Cortex of kidney (tissue), 1 donor: ENCODE measurements around the gene TSR3.

Experiments used
- DNase-seq: peaks from one replicate; lab custom pipeline; 2025; lab: John Stamatoyannopoulos, UW

TSR3 gene

DNA sequence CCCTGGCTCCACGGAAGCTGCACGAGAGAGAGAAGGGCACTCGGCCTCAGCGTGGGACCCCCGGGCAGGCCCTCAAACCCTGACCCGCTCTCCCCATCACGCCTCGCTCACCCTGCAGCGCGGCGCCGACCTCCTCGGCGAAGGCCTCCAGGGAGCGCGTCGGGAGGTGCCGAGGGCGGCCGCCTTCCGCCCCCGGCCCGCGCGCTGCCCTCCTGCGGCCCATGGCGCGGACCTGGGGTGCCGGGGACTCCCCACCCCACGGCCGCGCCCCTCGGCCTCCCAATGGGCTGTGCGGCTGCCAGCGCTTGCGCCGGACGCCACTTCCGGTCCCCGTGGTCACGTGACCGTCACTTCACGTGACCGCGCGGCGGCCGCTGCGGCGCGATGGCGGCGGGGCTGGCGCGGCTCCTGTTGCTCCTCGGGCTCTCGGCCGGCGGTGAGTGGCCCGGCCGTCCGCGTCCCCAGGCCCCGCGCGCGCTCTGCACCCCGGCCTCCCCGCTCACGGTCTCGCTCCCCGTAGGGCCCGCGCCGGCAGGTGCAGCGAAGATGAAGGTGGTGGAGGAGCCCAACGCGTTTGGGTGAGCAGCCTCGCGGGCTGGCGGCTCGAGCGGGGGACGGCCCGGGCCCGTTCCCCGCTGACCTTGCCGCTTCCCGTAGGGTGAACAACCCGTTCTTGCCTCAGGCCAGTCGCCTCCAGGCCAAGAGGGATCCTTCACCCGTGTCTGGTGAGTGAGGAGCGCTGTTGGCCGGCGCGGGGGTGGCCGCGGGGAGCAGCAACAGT lies at the start of gene TSR3, which contains the start of gene GNPTG:
Gene TSR3, minus strand, starts transcription at position 297 of the 781 bp plus-strand sequence. Its CDS starts 74 bp downstream, at position 223.
Gene GNPTG, plus strand, starts transcription at position 350 of the 781 bp plus-strand sequence. Its CDS starts 35 bp downstream, at position 385.
- no peak for DNase-seq

DNA sequence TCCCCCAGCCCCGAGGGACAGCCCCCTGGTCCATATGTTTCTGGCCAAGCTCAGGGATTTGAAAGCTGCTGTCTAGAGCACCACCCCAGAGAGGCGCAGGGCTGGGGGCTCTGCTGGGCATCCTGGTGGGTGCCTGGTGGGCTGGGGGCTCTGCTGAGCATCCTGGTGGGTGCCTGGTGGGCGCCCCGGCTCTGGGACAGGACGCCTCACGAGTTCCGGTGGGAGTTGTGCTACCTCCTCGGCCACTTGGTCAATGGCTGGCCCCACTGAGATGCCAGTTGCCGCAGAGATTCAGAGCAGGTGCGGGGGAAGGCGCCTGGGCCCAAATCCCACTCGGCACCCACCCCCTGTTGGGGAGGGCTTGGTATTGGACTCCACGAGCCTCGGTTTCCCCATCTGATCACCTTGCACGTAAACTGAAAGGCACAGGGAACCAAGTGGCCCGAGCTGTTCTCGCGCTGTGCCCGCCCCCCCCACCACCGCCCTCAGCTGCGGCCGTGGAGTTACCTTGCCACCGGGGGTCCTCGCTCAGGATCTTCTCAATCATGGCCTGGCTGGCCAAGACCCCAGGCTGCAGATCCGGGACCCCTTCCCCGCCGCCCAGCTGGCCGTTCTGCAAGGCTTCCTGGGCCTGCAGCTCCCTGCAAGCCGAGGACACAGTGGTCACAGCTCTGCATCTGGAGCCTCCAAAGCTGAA lies 49.5 kb upstream of the TSR3 start:
- no peak for DNase-seq

DNA sequence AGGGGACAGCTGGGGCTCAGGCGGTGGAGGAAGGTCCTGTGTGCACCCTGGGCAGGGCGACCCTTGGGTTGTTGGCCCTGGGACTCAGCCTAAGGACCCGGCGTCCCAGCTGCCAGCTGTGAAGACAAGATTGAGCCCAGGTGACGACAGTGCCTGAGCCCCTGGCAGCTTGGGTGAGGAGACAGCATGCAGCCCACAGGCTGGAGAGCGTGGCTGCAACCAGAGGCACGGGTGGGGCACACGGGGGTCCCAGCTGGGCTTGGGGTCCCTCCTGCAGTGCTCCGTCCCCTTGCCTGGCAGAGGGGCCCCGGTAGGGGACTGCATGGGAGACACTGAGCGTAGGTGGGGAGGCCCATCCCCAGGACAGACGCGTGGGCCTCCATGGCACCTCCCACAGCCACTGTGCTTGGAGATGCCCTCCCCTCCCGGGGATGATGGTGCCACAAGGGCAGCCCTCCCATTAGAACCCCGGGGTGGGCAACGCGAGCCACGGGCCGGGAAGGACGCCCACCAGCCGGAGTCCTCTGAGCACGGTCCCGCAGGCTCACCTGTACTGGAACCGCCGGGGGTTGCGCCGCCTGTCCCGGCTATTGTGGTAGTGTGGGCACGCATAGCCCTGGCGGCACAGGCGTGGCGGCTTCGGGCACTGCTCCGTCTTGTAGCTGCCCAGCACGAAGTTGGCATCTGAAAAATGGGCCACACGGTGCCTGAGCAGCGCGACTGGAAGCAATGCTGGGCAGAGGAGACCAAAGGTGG lies 47.3 kb upstream of the TSR3 start:
- no peak for DNase-seq

DNA sequence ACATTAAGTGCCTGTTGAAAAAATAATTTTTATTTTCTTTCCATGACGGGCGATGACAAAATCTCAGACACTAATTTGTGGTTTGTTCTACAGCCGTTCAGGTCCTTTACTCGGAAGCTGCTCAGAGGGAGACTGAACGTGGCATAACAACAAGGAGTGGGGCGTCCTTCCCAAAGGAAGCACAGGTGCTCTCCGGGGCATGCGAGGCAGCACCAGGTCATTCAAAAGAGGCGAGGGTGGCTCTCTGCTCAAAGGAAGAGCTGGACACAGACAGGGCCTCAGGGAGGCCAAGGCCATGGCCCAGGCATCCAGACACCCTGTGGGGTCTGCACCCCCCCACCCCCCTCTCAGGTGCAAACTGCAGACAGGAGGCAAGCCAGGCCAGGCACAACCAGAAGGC lies 46.7 kb upstream of the TSR3 start:
- DNase-seq = no peak

DNA sequence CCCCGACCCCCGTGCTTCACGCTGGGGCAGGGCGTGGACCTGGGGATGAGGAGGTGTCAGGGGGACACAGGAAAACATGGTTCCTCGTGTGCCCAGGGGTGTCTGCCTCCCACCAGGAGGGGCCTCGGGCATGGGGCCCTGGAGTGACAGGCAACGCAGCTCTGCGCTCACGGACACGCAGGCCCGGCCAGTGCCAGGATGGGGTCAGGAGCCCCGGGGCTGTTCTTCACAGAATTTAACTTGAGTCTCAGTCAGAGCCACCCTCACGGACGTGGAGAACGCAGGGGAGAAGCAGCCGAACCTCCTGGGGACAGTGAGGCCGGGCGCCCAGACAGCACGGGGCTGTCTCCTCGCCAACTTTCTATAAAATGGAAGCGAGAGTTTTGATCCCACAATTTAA lies 46.1 kb upstream of the TSR3 start:
- no peak for DNase-seq

DNA sequence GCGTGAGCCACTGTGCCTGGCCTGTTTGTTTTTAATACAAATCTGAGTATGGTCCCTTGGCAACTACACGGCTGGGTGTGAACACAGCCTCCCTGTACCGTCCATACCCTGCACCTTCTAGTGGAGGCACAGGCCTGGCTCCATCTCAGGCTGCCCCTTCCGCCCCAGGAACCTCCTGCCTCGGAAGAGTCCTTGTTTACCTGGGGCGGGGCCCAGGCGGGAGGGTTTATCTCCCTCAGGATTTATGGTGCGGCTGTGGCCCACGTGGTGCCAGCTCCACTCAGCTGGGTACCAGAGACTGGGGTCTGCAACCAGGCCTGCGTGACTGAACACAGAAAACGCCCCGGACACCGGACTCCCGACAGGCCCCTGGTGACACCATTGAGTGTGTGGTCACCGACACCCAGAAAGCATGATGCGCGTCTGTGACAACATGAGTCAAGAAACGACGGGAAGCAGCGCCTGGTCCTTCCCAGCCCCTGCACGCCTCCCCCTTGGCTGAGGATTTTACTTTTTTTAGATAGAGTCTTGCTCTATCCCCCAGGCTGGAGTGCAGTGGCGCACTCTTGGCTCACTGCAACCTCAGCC lies 43.9 kb upstream of the TSR3 start:
- no peak for DNase-seq

DNA sequence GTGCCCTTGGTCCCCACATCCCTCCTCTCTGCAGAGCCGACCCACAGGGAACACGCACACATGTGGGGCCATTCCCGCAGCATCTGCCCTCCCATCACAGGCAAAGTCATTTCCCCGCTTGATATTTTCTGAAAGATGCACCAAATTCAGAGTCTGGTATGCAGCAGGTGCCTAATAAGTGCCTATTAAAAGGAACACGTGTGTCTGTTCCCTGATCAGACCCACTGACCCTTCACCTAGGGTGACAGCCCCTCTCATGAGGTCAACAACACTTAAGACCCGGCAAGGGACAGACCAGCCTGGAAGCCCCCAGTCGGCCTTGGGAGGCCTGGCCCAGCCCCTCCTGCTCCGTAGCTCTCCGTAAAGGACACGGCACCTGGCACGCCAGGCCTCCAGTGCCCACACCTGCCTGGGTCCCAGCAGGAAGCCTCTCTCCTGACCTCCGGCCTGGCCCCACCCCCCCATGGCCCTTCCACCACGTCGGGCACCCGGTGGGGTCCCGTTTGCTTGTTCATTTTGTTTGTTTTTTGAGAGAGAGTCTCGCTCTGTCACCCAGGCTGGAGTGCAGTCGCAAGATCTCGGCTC lies 42.8 kb upstream of the TSR3 start:
- DNase-seq = no peak

DNA sequence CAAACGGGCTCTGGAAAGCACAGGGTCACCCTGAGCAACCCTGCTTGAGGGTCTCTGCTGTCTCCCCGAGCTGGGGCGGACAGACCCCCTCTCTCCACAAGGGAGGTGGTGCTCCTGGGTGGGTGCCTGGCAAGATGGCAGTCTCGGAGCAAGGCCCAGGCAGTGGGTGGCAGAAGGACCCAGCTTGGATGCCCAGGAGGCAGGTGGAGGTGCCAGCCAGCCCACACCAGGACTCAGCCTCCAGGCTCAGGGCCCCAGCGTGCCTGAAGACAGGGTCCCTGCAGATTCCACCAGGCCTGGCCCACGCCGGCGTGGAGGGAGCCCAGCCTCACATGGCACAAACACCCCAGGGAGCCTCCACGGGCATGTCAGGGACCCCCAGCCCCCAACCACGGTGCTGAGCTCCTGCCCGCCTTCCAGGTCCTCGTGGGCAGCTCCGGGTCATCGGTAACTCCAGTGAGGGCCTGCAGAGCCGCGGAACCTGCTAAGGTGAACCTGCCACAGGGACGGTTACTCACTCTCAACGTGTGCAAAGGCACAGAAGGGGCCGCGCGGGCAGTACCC lies 42.0 kb upstream of the TSR3 start:
- DNase-seq = no peak

DNA sequence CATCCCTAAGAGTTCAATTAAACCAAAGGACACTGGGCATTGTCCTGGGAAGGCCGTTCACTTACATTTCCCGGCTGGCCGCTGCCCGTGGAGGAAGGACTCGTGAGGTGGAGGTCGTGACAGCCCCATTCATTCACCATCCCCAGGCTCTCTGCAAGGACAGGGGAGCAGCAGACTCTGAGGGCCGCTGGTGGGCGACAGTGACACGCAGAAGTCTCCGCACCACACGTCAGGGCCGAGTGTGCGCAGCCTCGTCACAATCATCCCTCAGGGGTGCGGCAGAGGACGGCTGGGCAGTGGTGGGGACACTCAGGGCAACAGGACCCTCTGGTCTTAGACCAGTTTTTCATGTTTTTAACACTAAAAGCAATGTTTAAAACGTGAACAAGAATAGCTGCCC lies 41.1 kb upstream of the TSR3 start:
- no peak for DNase-seq

DNA sequence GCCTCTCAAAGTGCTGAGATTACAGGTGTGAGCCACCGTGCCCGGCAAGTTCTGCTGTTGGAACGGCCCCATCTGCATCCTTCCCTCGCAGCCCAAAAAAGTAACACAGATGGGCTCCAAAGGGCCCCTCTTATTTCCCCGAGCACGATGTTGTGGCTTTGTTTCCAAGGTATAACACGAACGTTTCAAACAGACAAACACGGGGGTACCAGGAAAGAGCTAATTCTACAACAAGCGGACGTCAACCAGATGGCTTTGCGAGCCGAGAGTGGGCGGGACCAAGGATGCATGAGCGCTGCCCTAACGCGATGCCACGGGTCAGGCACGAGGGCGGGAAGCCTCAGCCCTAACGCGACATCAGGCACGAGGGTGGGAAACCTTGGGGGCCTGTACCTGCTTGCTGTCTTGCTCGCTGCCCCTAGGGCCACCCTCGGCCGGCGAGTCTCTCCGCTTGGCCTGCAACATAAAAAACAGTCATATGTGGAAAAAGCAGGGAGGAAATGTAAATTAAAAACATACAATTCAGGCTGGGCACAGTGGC lies 38.6 kb upstream of the TSR3 start:
- DNase-seq = no peak

DNA sequence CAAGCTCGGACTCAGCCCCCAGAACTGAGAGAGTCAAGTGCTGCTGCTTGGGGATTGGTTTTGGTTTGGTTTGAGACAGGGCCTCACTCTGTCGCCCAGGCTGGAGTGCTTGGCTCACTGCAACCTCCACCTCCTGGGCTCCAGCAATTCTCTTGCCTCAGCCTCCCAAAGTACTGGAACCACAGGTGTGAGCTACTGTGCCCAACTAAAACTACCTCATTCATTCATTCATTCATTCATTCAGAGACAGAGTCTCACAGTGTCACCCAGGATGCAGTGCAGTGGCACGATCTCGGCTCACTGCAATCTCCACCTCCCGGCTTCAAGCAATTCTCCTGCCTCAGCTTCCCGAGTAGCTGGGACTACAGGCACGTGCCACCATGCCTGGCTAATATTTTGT lies 38.1 kb upstream of the TSR3 start:
- DNase-seq = no peak

DNA sequence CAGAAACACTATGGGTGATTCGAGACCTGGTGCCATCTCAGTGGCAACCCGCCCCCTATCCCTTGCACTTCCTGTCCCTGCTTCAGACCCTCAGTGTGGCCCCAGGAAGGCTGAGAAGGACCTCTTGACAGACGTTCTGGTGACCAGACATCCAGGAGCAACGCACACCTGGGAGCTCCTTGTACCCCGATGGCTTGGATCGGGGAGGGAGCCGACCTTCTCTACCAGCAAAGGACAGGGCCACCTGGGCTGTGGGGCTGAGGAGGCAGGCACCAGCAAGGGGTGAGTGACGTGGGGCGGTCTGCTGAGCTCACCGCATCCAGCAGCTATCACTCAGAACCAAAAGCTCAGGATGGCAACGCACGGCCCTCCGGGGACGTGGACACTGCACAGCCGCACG lies 35.7 kb upstream of the TSR3 start:
- no peak for DNase-seq

DNA sequence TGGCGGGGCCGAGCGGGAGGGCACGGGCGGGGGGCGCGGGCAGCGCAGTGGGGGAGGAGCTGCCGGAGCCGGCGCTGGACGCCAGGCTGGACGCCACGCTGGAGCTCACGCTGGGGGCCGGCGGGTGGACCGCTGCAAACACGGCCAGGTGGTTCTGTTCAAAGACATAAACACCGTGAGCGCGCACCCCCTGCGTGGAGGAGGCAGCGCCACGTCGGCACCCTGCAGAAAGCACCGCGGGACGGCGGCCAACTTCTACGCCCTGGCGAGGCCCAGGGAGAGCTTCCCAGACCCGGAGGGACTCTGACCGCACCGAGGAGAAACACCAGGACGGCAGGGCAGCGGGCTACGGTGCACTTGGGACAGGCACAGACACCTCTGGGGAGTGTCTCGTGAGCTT lies 33.6 kb upstream of the TSR3 start:
- DNase-seq = no peak

DNA sequence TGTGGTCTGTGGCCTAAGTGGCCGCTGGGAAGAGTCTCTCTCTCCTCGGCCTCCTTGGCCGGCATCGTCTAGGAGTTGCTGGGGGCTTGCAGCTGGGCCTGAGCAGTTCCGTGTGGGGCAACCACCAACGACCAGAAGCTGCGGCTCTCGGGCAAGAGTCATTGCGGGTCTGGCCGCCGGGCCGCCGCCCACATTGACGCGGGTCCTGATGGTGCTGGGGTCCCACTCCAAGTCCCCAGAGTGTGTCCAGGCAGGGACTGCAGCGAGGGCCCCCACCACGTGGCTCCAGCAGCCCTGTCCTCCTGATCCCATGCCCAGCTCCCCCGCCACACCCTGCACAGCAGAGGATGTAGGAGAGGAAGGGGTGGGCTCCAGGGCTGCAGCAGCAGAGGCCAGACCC lies 31.9 kb upstream of the TSR3 start:
- DNase-seq = no peak

DNA sequence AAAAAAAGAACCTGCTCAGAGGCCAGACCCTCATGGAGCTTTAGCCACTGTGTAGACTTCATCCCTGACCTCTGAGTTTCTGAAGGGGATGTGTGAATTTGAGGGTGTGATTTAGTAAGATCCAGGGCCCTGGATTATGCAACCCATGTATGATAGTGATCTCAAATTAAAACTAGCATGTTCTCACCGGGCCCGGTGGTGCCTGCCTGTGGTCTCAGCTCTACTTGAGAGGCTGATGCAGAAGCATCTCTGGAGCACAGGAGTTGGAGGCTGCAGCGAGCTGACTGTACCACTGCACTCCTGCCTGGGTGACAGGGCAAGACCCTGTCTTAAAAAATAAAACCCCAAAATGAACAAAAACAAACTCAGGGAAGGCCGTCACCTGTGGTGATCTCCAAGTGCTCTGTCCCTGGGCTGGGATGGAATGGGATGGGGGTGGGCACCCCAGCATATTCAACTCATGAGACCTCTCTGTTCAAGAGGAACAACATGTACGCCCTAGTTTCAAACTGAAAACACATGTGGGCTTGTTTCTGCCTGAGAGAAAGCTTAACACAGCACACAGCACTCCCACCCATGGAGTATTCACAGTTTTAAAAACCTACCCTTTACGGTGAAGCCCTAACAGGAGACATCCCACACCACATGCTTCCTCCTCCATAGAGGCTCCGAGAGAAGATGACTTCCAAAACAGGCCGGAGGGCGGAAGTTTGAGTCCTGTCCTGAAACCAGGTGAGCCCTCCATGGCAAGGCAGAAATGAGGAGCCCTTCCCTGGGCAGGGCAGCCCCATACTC lies 30.1 kb upstream of the TSR3 start:
- no peak for DNase-seq

DNA sequence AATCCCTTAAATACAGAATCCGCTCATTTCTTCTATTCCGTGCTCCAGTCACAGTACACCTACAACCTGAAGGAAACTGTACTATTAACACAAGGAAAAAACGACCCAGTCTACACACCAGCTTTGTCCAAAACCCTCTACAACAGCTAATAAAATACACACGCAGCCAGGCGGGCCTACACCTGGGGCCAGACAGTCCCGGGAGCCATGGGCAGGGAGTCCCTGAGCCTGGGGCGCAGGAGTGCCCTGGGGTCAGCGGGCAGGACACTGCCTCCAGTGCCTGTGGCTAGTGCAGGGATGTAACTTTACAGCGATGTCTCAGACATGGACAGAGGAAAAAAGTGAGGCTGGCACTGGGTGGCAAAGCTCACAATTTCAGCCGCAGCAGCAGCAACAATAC lies 28.5 kb upstream of the TSR3 start:
- no peak for DNase-seq

DNA sequence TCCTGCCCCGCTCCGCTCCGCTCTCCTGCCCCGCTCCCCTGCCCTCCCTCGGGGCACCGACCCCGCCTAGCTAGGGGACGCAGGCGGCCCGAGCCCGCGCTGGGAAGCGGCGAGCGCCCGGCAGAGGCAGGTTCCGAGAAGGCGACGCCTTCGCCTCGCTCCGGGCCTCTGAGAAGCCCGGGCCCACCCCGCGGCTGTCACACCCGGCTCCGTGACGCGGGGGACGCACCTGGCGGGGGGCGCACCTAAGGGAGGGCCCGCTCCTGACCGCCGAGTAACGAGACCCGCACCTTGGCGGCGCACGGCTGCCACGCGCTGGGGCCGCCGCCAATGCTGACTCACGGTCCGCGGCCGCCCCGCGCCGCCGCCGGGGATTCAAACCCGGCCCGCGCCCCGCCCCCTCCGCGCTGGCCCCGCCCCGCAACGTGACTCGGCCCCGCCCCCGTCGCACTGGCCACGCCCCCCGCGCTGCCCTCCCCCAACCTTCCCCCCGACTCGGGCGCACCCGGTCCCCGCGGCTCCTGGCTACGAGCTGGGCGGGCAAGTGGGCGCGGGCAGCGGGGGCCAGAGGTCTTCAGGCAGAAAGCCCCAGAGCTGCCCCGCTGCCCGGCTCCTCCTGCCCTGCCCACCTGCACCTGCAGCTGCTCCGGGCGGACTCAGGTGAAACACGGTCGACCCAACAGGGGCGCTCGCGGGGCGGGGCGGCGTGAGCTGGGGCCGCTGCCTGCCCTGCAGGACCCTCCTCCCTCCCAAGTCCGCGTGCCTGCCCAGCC lies 27.8 kb upstream of the TSR3 start:
- DNase-seq = no peak

DNA sequence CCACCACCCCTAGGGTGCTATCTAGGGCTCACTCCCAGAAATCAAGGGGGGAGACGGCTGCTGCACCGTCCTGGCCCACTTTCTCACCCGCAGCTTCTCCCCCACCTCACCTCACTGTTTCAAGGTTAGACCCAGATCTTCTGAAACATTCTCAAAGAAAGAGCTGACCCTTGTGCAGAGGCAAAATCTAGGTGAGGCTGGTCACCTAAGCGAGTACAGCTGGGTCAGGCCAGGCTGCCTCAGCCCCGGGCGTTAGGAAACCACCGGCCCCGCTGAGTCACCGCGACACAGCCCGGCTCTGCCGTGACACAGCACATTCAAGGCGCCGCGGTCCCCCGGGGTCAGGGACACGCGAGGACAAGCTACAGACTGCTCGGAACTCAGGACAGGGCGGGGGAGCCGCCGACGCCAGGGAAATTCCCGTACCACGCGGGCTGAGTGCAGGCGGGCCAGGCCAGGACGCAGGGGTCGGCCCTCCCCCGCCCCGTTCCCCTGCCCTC lies 27.2 kb upstream of the TSR3 start:
- DNase-seq = no peak

DNA sequence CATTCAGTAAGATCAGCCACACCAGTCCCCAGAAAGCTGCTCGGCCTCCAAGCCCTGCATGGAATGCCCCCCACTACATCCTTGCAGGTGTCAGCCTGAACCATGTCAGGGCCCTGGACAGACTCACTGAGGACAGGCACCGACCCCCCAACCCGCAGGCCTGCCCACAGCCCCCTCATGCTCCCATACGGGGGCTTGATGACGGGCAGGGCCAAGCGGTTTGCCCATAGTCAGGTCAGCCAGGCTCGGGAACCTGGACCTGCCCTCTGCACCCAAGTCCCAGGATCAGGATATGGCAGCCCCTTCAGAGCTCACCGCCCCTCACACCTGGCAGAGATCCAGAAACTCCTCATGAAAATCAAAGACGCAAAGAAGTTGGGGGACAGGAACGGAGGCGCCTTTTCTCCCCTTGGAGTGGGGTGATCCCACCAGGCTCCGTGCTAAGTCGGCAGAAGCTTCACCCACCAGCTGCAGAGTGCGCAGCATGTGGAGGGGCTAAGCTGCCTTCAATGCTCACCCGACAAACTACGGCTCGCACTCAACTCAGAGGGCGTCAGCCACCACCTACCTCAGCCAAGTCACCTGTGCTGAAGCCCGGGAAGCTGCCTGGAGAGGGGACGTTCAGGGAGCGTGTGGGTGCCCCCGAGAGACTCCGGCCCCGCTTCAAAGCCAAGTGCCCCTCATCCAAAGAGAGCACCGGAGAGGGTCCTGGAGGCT lies 26.6 kb upstream of the TSR3 start:
- DNase-seq = no peak
